Prostate gland (tissue), 2 donors: ENCODE measurements around the gene TAB2.

ENCODE experiments used
- POLR2A ChIP-seq: fragments of 450-650 bp; IDR thresholded peaks from one replicate; pipeline ENCODE4 v1.6.1; 2016; ENCODE audit warnings: antibody characterized with exemption, mild to moderate bottlenecking
- POLR2AphosphoS5 ChIP-seq: sonication (generic); formaldehyde crosslinking; IDR thresholded peaks from one replicate; pipeline ENCODE4 v1.6.1; 2017; ENCODE audit warnings: antibody characterized with exemption
- TF ChIP-seq, protein P1 (sequence below), 4 experiments: fragments of 200-600 bp in 2 of 4; fragments of 450-650 bp in 2 of 4; sonication (generic) in 2 of 4; IDR thresholded peaks; 1 replicate in 3 of 4; 2 replicates in 1 of 4; pipeline ENCODE4 v1.5.1; 2016 to 2019; ENCODE audit warnings: antibody characterized with exemption in 4 of 4, mild to moderate bottlenecking in 2 of 4, moderate library complexity in 2 of 4

DNA sequence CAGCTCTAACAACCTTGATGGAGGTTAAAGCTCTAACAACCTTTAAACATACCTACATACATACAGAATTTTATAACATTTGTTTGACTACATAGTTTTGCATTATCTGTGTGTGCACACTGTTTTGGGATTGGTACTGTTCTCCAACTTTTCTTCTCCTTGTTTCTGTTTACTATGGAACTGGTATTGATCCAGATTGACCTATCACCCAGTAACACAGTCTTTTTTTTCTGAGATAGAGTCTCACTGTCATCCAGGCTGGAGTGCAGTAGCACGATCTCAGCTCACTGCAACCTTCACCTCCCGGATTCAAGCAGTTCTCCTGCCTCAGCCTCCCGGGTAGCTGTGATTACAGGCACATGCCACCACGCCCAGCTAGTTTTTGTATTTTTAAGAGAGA is 65.9 kb downstream of the TAB2 start:
- TF ChIP-seq, protein P1, sequence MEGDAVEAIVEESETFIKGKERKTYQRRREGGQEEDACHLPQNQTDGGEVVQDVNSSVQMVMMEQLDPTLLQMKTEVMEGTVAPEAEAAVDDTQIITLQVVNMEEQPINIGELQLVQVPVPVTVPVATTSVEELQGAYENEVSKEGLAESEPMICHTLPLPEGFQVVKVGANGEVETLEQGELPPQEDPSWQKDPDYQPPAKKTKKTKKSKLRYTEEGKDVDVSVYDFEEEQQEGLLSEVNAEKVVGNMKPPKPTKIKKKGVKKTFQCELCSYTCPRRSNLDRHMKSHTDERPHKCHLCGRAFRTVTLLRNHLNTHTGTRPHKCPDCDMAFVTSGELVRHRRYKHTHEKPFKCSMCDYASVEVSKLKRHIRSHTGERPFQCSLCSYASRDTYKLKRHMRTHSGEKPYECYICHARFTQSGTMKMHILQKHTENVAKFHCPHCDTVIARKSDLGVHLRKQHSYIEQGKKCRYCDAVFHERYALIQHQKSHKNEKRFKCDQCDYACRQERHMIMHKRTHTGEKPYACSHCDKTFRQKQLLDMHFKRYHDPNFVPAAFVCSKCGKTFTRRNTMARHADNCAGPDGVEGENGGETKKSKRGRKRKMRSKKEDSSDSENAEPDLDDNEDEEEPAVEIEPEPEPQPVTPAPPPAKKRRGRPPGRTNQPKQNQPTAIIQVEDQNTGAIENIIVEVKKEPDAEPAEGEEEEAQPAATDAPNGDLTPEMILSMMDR (IDR thresholded peaks at IDR 0.05): no peak
- no peak for TF ChIP-seq POLR2AphosphoS5
- TF ChIP-seq POLR2A: no peak
